Neural progenitor cell (in vitro differentiated cells): ENCODE results near the gene TNFRSF21.

Experiments
- EZH2 ChIP-seq: fragments of 200-600 bp; sonication (generic); IDR thresholded peaks from 2 replicates; pipeline ENCODE4 v1.6.1; 2017; ENCODE audit warnings: antibody characterized with exemption, mild to moderate bottlenecking, moderate library complexity
- EZH2phosphoT487 ChIP-seq: fragments of 200-600 bp; sonication (generic); IDR thresholded peaks from 2 replicates; pipeline ENCODE4 v1.6.1; 2017; ENCODE audit warnings: antibody characterized with exemption
- TF ChIP-seq, protein P1 (sequence below): fragments of 200-600 bp; sonication (generic); IDR thresholded peaks from 2 replicates; pipeline ENCODE4 v1.5.1; 2017; ENCODE audit warnings: antibody characterized with exemption, mild to moderate bottlenecking

DNA sequence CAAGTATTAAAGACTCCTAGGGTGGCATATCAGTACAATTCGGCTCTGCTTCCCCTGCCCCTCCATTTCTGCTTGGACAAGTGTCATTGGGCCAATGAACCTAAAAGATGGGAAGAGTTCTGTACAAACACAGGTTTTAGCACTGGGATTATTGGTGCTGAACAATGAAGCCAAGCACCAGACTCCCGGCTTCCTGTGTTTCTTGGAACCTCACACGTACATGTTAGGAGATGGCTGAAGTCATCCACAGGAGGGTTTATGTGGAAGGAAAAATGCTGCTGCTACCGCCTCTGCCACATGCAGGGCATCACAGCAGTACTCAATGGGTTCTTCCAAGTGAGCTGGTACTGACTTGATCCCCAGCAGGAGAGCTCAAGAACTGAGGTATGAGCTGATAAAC lies 49.7 kb downstream of the TNFRSF21 start:
- TF ChIP-seq, protein P1, sequence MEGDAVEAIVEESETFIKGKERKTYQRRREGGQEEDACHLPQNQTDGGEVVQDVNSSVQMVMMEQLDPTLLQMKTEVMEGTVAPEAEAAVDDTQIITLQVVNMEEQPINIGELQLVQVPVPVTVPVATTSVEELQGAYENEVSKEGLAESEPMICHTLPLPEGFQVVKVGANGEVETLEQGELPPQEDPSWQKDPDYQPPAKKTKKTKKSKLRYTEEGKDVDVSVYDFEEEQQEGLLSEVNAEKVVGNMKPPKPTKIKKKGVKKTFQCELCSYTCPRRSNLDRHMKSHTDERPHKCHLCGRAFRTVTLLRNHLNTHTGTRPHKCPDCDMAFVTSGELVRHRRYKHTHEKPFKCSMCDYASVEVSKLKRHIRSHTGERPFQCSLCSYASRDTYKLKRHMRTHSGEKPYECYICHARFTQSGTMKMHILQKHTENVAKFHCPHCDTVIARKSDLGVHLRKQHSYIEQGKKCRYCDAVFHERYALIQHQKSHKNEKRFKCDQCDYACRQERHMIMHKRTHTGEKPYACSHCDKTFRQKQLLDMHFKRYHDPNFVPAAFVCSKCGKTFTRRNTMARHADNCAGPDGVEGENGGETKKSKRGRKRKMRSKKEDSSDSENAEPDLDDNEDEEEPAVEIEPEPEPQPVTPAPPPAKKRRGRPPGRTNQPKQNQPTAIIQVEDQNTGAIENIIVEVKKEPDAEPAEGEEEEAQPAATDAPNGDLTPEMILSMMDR, result no peak
- TF ChIP-seq EZH2, result no peak
- no peak for TF ChIP-seq EZH2phosphoT487
